WTC11 (cell line): ENCODE measurements around the gene NT5C1A.

Experiments
- HMGXB4 ChIP-seq: sonication (generic); formaldehyde crosslinking; IDR thresholded peaks from 2 replicates; pipeline ENCODE4 v1.8.1; 2023; ENCODE audit warnings: mild to moderate bottlenecking, moderate library complexity, missing genetic modification reagents
- MAX ChIP-seq: sonication (generic); formaldehyde crosslinking; IDR thresholded peaks from 2 replicates; pipeline ENCODE4 v1.8.0; 2022; ENCODE audit warnings: mild to moderate bottlenecking, missing genetic modification reagents
- MXD4 ChIP-seq: fragments of 250-450 bp; sonication (Bioruptor Pico); IDR thresholded peaks from 2 replicates; pipeline ENCODE4 v1.8.0; 2021; ENCODE audit warnings: mild to moderate bottlenecking, moderate library complexity, borderline replicate concordance
- NFE2L1 ChIP-seq: sonication (generic); formaldehyde crosslinking; IDR thresholded peaks from 2 replicates; pipeline ENCODE4 v1.8.1; 2023; ENCODE audit warnings: missing genetic modification reagents
- NR1H2 ChIP-seq: sonication (generic); formaldehyde crosslinking; IDR thresholded peaks from 2 replicates; pipeline ENCODE4 v1.9.0; 2021; ENCODE audit warnings: mild to moderate bottlenecking, moderate library complexity, missing genetic modification reagents
- ZBTB21 ChIP-seq: sonication (generic); formaldehyde crosslinking; IDR thresholded peaks from 2 replicates; pipeline ENCODE4 v1.8.1; 2023; ENCODE audit warnings: mild to moderate bottlenecking, missing genetic modification reagents, borderline replicate concordance
- ZNF138 ChIP-seq: sonication (generic); formaldehyde crosslinking; conservative IDR thresholded peaks from 2 replicates; pipeline ENCODE4 v1.8.1; 2022; ENCODE audit warnings: mild to moderate bottlenecking, moderate library complexity, missing genetic modification reagents
- ZNF281 ChIP-seq: sonication (generic); formaldehyde crosslinking; IDR thresholded peaks from 2 replicates; pipeline ENCODE4 v1.8.0; 2023; ENCODE audit warnings: mild to moderate bottlenecking, missing genetic modification reagents
- TF ChIP-seq, protein P1 (sequence below): fragments of 200-600 bp; IDR thresholded peaks from 2 replicates; pipeline ENCODE4 v1.8.0; 2022; ENCODE audit warnings: antibody characterized with exemption
- TF ChIP-seq, protein P2 (sequence below): fragments of 250-450 bp; sonication (Bioruptor Pico); IDR thresholded peaks from 2 replicates; pipeline ENCODE4 v1.9.0; 2021; ENCODE audit warnings: mild to moderate bottlenecking

DNA sequence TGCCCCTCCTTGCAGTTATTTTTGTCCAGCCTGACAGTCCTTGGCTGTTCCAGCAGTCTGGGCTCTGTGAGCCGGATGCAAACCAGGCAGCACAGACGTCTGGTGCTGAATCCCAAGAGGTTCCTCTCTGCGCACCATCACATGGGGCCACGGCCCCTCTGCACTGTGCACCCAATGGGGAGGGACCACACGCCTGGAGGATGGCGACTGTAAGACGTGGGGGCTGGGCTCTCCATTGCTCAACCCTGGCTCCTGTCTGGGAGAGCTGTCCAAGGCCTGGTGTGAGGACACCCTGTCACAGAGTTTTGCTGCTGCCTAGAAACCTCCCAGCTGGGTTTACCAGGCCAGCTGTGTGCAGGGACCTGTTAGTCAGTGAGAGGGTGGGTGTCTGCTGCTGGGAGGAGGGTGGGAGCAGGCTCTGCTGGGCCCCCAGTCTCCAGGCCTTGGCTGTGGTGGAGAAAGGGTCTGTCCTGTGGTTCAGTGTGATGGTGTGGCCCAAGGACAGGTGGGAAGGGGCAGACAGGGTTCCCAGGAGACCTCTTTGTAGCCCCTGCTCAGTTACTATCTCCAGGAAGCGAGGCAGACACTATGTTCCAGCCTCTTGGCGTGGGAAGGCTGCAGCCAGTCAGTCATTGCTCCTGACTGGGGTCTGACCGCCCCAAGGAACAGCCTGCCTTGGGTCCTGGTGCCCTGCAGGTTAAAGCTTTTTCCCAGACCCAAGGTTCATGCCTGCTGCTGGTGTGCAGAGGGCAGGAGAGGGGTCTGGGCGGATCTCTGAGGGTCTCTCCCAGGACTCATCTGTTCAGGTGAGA is 46.2 kb downstream of the NT5C1A start:
- TF ChIP-seq, protein P1, sequence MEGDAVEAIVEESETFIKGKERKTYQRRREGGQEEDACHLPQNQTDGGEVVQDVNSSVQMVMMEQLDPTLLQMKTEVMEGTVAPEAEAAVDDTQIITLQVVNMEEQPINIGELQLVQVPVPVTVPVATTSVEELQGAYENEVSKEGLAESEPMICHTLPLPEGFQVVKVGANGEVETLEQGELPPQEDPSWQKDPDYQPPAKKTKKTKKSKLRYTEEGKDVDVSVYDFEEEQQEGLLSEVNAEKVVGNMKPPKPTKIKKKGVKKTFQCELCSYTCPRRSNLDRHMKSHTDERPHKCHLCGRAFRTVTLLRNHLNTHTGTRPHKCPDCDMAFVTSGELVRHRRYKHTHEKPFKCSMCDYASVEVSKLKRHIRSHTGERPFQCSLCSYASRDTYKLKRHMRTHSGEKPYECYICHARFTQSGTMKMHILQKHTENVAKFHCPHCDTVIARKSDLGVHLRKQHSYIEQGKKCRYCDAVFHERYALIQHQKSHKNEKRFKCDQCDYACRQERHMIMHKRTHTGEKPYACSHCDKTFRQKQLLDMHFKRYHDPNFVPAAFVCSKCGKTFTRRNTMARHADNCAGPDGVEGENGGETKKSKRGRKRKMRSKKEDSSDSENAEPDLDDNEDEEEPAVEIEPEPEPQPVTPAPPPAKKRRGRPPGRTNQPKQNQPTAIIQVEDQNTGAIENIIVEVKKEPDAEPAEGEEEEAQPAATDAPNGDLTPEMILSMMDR, result no peak
- no peak for TF ChIP-seq ZNF138
- TF ChIP-seq MXD4 (CRISPR knock-in tag), result no peak
- TF ChIP-seq MAX, result no peak
- TF ChIP-seq, protein P2, sequence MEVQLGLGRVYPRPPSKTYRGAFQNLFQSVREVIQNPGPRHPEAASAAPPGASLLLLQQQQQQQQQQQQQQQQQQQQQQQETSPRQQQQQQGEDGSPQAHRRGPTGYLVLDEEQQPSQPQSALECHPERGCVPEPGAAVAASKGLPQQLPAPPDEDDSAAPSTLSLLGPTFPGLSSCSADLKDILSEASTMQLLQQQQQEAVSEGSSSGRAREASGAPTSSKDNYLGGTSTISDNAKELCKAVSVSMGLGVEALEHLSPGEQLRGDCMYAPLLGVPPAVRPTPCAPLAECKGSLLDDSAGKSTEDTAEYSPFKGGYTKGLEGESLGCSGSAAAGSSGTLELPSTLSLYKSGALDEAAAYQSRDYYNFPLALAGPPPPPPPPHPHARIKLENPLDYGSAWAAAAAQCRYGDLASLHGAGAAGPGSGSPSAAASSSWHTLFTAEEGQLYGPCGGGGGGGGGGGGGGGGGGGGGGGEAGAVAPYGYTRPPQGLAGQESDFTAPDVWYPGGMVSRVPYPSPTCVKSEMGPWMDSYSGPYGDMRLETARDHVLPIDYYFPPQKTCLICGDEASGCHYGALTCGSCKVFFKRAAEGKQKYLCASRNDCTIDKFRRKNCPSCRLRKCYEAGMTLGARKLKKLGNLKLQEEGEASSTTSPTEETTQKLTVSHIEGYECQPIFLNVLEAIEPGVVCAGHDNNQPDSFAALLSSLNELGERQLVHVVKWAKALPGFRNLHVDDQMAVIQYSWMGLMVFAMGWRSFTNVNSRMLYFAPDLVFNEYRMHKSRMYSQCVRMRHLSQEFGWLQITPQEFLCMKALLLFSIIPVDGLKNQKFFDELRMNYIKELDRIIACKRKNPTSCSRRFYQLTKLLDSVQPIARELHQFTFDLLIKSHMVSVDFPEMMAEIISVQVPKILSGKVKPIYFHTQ (CRISPR knock-in tag), result no peak
- TF ChIP-seq NFE2L1 (CRISPR knock-in tag), result no peak
- no peak for TF ChIP-seq ZBTB21
- no peak for TF ChIP-seq ZNF281 (CRISPR knock-in tag)
- no peak for TF ChIP-seq NR1H2 (CRISPR knock-in tag)
- no peak for TF ChIP-seq HMGXB4 (CRISPR knock-in tag)
